HG02759 (cell line): ENCODE measurements around the gene CDH22.

Experiments used
- ATAC-seq: cut with Tn5 transposase; IDR thresholded peaks from one replicate; pipeline ENCODE4 v1.9.1; 2021; ENCODE audit warnings: mild to moderate bottlenecking, moderate library complexity; ENCODE audit not compliant: unreplicated experiment

Gene CDH22

GRCh38 chr20:46200582-46201570 lies 107.4 kb downstream of the CDH22 start:
- ATAC-seq, result no peak

DNA sequence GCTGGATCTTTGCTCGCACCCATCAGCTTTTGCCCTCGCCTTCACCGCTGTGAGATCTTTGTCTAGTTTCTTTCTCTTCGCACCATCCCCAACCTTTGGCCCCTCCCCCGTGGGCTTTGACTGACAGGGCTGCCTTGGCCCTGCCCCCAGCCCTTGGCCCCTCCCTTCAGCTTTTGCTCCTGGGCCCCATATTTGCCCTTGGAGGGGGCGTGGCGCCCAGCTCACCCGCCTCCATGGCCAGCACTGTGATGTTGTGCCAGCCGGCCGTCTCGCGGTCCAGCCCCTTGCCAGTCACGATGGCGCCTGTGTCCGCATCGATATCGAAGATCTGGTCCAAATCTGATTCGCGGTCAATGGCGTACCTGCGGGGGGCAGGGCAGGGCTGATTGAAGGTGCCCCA lies 109.1 kb downstream of the CDH22 start:
- no peak for ATAC-seq

- no peak for ATAC-seq
Measured at GRCh38 chr20:46196990-46197389, 111.3 kb downstream of the CDH22 start.

- ATAC-seq, result no peak
Measured at GRCh38 chr20:46195264-46196036, 112.8 kb downstream of the CDH22 start.

- no peak for ATAC-seq
Measured at GRCh38 chr20:46194409-46194808, 113.9 kb downstream of the CDH22 start.

DNA sequence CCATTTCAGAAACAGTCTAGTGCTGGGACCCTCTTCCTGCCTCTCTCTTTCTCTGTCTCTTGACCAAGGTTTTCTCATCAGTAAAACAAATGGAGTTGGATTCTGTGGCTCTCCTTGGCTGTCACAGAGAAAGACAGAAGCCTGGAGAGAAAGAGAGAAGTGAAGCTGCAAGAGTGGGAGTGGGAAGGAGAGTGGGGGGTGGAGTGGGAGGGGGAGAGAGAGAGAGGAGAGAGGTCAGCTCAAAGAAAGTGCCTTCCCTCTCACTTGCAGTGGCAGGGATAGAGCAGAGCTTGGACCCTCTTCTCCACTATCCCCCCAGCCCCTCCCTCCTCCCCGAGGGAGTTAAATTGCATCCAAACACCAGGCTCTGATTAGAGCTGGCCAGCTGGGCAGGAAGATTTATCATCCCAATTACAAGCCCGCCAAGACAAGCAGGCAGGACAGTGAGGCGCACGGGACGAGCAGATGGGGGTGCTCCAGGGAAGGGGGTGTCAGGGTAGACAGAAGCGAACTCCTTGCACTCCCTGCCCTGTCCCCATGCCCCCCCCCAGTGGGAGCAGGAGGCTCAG lies 115.8 kb downstream of the CDH22 start:
- ATAC-seq, result no peak

DNA sequence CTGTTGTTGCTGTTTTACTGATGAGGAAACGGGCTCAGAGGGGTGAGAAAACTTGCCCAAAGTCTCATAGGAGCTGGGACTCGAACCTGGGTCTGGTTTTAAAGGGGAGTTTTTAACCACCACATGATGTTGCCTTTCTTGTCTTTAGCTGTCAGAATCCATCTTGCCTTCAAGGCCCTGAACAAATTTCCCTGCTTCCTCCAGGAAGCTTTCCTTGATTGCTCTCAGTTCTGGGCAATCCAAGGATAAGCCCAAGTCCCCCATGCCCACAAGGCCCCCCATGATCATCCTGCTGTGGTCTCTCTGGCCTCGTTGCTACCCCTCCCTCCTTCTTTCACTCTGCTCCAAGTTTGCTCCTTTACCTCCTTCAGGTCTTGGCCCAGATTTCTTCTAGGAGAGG lies 116.7 kb downstream of the CDH22 start:
- no peak for ATAC-seq

- no peak for ATAC-seq
Measured at GRCh38 chr20:46191168-46191540, 117.1 kb downstream of the CDH22 start.

- no peak for ATAC-seq
Measured at GRCh38 chr20:46190478-46191167, 117.7 kb downstream of the CDH22 start.

- no peak for ATAC-seq
Measured at GRCh38 chr20:46188866-46189541, 119.3 kb downstream of the CDH22 start.

- ATAC-seq, result no peak
Measured at GRCh38 chr20:46186210-46186609, 122.1 kb downstream of the CDH22 start.

- ATAC-seq, result no peak
Measured at GRCh38 chr20:46185353-46185752, 122.9 kb downstream of the CDH22 start.

GRCh38 chr20:46183768-46184167 lies 124.5 kb downstream of the CDH22 start:
- no peak for ATAC-seq

DNA sequence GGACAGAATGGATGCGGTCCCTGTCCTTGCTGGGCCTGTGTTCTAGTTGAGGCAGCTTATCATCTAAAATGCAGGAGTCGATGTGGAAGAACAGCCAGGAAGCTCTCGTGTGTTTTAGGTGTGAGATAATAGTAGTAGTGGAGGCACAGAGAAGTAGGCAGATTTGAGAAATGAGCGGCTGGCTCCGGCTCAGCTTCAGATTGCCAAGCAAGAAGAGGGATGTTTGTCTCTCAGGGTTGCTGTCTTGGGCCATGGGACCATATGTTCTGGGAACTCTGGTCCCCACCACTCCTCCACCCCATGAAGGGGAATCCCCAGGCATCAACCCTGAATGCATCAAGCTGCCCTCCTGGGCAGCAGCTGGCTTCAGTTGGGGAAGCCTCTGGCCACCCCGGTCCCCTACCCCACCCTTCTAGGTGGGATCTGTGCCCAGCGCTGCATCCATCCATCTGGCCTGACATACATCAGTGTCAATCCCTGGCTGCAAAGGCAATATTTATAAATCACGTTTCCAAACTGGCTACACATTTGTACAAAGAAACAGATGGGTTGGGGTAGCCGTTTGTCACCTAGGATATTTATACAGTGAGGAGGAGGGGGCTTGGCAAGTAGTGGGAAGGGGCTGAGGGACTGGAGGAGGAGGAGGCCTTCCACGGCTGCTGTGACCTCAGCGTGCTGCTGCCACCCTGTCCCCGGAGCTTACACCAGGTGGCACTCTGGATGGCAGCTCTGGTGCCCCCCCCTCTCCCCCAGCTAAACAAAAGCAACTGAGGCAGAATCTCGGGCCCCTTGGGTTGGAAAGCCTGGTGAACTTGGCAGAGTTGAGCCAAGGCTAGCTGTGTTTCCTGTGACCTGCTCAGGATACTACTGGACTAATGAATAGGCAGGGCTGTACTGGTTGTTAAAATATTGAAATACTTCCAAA lies 125.8 kb downstream of the CDH22 start:
- ATAC-seq, result no peak

- no peak for ATAC-seq
Measured at GRCh38 chr20:46179862-46180261, 128.4 kb downstream of the CDH22 start.

- no peak for ATAC-seq
Measured at GRCh38 chr20:46178891-46179290, 129.4 kb downstream of the CDH22 start.

DNA sequence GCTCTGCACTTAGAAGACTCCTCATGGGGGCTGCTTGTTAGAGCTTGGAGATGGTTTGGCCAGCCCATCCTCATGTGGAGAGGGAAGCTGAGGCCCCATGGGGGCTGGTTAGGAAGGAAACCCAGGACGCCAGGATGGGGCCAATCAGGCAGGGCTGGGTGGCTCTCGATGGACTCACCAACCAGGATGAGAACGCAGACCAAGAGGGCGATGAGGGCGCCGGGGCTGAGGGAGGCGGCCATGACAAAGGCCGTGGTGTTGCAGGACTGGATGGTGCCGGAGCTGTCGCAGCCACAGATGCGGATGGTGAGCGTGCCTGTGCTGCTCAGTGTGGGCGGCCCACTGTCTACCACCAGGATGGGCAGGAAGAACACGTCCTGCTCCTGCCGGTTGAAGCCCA lies 130.5 kb downstream of the CDH22 start:
- ATAC-seq, result no peak

GRCh38 chr20:46176739-46177378 lies 131.4 kb downstream of the CDH22 start:
- no peak for ATAC-seq

DNA sequence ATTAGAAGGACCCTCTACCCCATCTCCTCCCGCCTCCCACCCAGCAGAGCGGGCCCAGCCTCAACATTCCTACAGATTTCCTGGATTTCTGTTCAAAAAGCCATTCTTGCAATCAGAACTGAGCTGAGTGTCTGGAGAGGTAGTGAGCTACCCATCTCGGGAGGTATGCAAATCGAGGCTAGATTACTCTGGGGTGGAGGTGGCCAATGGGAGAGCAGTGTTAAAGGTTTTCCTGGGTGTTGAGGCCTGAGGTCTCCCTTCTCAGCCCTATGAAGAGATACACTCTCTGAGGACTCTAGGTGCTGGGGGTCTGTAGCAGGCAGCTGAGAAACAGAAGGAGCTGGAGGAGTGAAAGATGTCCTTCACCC lies 133.2 kb downstream of the CDH22 start:
- ATAC-seq, result no peak
